Putamen (tissue), 1 donor: Measurements from ENCODE around the gene UTP11.
"Not testable (repeated sequence)": the region's sequence is repeated elsewhere in the genome, so short reads cannot be mapped to it uniquely, and the experiment has no call there.

Experiments
- DNase-seq: peaks from one replicate; pipeline ENCODE4 v3.0.0-alpha.2; 2016; ENCODE audit warnings: low spot score

The UTP11 gene, protein sequence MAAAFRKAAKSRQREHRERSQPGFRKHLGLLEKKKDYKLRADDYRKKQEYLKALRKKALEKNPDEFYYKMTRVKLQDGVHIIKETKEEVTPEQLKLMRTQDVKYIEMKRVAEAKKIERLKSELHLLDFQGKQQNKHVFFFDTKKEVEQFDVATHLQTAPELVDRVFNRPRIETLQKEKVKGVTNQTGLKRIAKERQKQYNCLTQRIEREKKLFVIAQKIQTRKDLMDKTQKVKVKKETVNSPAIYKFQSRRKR

DNA sequence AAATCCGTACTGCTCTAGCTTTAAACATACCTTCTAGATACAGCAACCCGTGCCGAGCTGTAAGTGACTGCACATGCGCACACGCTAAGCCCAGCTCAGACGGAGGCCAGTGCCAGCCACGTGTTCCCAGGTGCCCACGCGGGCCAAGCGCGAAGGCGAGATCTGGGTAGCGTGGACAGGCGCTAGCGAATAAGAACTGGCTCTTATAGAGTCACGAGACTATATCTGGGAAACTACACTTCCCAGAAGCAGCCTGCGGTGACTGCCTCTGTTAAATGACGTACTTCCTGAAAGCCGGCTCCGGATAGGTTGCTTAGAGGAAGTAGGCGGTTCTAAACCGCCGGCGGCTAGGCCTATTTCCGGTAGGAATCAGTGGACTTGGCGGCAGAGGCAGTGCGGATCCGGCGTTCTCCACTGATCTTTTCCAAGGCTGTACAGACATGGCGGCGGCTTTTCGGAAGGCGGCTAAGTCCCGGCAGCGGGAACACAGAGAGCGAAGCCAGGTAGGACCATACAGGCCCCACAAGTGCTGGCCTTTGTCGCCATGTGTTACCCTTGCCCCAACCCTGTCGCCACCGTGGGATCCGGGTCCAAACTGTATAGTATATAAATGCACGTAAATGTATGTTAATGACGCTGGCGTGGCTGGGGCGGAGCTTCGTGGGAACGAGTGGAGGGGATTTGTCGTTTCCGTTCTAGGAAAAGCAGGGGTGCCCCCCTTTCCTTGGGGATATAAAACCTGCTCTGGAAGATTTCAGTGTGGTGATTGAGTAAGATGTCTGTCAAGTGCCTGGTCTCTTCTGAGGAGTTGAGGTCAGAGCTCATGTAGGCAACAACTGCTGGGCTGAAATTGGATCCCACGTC is at the start of gene UTP11:
TSS of gene UTP11 (plus strand) at position 372 of the 864 bp plus-strand sequence. CDS start at position 441, 69 bp downstream.
- DNase-seq = peak; percentile 99

DNA sequence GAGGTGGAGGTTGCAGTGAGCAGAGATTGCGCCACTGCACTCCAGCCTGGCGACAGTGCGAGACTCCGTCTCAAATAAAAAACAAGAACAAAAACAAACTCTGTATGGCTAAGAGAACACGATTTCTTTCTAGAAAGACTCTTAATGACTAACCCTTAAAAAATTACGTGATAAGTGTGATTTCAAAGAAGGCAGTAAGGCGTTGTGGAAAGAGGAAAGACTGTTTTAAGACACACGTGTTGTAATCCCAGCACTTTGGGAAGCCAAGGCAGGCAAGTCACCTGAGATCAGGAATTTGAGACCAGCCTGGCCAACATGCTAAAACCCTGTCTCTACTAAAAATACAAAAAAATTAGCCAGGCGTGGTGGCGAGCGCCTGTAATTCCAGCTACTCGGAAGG is 48.4 kb upstream of the UTP11 start:
- DNase-seq = not testable (repeated sequence)

DNA sequence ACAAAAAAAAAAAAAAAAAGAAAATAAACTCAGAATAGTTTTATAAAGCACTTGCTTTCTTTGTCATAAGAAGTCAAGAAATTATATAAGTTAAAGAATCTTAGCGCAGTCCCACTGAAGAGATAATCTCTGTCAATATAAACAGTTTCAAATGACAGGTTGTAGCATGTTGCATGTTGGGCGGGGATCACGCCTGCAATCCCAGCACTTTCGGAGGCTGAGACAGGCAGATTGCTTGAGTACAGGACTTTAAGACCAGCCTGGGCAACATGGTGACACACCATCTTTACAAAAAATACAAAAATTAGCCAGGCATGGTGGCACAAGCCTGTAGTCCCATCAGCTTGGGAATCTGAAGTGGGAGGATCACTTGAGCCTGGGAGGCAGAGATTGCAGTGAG is 47.2 kb upstream of the UTP11 start:
- DNase-seq = no peak

DNA sequence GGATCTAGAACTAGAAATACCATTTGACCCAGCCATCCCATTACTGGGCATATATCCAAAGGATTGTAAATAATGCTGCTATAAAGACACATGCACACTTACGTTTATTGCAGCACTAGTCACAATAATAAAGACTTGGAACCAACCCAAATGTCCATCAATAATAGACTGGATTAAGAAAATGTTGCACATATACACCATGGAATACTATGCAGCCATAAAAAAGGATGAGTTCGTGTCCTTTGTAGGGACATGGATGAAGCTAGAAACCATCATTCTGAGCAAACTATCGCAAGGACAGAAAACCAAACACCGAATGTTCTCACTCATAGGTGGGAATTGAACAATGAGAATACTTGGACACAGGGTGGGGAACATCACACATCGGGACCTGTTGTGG is 38.9 kb upstream of the UTP11 start:
- not testable (repeated sequence) for DNase-seq

DNA sequence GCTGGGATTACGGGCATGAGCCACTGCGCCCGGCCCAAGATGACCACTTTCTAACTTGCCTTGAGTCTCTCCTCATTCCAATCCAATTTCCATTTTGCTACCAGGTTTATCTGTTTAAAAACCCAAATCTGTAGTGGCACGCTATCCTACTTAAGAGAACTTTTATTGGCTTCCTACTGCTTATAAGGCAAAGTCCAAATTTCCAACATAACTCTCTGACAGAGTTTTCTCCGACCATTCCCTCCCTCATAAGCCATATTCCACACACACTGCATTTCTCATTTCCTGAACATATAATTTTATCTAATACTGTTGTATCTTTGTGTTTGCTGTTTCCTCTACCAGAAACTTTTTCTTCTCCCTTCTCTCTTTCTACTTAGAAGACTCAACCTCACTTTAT is 38.0 kb upstream of the UTP11 start:
- DNase-seq = no peak

DNA sequence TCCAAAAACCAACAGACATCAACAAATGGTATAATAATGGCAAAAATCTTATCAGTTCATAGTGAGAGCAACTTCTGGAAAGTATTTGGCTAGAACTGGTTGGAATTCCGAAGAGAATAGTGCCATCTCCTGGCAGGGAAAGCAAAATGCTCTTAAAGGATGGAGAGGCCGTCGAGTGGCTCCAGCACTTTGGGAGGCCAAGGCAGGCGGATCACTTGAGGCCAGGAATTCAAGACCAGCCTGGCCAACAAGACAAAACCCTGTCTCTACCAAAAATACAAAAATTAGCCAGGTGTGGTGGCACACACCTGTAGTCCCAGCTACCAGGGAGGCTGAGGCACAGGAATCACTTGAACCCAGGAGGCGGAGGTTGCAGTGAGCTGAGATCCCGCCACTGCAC is 37.5 kb upstream of the UTP11 start:
- DNase-seq = not testable (repeated sequence)

DNA sequence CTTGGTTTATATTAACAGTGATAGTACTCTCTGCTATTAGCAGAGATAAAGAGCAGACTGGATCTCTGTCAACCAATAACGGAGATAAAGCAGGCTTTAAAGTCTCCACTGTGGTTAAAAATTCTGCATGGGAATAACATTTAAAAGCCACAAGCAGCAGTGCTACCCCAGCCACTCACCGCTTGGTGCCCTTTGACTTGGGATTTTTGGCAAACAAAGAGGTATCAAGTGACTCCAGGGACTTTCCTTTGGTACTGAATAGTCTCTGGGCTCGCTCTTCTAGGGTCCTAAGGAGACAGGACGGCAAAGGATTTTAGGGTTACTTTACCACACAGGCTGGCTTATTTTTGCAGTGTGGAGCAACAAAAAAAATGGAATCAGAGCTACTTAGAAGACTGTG is 34.0 kb upstream of the UTP11 start:
- no peak for DNase-seq

DNA sequence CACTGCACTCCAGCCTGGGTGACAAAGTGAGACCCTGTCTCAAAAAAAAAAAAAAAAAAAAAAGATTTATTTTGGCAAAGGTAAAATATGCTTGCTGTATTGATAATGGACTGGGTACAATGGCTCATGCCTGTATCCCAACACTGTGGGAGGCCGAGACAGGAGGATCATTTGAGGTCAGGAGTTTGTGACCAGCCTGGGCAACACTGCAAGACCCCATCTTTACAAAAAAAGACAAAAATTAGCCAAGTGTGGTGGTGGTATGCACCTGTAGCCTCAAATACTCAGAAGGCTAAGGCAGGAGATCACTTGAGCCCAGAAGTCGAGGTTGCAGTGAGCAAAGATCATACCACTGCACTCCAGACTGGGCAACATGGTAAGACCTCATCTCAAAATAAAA is 29.0 kb upstream of the UTP11 start:
- DNase-seq = no peak

DNA sequence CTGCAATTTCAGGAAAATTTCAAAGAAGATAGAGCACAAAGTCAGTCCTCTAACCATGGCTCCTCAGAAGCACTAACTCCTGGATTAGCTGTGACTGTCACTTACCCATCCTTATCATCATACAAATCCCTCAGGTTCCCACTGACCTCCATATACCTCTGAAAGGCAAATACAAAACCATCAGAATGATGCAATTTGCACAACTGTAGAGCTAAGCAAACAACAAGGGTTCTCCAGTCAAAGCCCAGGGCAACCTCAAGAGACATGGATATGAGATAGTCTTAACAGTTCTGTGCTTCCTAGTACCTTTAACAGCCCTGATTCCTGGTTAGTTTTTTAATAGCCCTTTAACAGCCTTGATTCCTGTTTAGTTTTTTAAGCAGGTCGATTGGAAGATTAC is 24.9 kb upstream of the UTP11 start:
- DNase-seq = no peak

DNA sequence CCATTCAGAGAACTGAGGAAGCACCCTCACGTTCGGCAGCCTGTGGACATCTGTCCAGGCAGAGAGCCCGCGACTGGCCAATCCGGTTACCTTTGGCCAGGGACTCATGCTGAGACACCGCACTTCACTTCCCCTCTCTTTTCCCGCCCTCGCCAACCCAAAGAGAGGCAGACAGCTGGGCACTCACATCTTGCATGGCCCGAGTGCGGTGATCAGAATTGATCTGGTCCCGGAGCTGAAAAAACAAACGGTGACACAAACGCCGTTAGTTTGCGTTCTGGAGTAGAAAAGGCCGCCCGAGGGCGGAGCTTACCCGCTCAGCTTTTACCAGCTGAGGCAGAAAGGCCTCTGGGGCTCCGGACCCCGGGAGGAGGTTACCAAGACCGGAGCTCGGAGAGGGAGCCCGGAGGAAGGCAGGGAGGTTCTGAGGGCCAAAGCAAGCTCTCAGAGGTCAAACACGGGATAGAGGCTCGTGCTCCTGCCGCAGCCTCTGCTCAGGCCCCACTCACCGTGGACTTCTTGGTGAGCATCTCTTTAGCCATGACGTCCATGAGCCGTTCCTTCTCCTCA is 23.1 kb upstream of the UTP11 start:
- no peak for DNase-seq

DNA sequence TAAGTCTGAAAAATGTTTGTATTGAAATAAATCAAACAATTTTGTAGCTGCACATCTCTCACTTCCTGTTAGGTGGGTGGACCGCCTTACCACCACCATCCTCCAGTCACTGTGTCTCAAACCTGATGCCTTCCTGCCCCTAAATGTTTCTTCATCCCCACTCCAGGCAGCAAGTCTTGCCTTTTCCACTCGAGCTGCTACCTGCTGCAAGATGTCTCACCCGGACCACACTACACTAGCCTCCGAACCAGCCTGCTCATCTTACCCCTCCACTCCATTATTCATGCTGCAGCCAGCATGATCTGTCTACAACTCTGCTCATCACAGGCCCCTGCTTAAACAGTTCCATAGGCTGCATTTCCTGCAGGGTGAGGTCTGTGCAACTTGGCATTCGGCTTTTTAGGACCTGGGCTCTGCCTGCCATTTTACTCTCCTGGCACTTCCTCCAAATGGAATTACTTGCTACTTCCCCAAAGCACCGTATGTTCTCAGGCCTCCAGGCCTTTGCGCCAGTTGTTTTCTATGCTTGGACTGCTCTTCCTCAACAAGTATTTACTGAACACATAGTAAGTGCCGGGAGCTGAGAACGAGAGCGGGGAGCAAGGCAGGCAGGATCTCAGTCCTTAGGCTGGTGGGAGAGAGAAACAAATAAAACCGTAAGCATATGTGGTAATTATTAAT is 17.5 kb upstream of the UTP11 start:
- no peak for DNase-seq

DNA sequence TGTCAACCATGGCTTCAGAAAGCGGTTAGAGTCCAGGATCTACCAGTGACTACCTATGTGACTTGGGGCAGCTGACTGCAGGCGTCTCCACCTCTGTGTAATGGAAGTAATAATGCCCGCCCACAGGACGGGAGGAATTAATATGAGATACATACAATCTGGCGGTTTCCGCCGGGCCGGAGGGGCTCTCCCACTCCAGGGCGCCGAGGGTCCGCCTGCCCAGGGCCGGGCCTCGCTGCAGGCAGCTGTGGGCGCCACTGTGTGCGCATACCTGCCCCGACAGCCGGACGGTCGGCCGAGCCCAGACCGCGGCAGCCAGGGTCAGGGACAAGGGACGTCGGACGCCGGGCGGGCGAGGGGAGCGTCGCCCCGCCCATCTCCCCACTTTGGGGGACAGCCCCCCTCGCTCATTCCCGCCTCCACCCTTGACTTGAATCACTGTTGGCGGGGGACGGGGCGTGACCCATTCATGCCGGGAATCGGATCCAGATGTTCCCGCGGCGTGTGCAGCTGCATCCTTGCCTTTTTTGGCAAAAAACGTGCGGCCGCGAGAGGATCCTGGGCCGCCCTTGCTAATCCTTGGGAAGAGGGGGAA is 16.7 kb upstream of the UTP11 start:
- DNase-seq = no peak

DNA sequence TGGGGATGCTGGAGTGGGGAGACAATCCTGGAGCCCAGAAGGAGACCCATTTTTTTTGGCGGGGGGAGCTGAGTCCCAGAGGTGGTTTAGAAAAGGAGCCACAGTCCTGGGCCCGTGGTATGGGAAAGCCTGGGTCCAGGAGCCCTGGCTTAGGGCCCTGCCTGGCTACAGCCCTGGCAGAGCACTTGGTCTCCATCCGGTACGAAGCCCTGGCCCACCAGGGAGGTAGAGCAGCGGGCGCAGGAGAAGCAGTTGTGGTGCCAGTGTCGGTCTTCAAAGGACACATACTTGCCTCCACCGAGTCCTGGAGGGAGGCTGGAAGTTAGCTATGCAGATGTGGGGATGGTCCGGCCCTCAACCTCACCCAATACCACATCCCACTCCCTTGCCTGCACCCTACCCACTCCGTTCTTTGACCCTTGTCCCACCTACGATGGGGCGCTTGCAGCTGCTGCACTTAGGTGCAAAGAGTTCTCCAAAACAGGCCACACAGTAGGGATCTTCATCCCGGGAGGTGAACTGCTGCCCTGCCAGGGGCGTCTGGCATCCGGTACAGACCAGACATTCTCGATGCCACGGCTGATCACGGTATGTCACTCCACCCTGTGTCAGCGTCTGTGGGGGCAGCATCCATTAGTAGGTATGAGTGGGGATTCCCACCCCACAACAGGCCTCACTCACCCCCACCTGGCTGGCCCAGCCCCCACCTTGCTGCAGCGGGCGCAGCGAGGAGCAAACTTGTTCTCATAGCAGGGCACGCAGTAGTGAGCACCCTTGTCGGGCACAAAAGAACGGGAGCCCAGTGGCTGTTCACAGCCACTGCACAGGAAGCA is 15.1 kb upstream of the UTP11 start:
- no peak for DNase-seq

DNA sequence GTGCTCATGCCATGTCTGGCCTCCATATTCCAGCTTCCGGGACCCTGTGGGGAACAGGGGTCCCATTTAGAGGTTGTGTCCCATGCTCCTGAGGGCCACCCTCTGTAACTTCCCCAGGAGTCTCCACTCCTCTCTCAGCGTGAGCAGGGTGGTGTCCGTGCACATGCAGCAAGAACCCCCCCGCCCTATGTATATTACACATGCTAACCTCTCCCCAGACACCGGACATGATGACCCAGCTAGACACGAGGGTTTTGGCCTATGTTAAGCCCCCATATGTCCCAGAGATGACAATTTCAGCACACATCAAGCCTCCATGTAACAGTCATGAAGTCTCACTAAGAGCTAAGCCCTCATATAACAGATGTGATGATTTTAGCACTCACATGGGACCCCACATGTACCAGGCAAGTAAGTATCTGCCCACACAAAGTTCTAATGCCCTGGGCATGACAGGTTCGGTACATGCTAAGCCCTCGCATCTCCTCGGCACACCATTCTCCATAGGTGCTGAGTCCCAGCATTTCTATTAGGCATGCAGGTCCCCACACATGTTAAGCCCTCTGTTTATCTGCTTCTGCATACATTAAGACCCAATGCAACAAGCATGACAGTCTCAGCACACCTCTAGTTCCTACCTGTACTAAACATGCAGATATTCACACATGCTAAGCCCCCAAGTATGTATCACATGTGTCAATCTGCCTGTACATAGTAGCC is 14.3 kb upstream of the UTP11 start:
- no peak for DNase-seq

DNA sequence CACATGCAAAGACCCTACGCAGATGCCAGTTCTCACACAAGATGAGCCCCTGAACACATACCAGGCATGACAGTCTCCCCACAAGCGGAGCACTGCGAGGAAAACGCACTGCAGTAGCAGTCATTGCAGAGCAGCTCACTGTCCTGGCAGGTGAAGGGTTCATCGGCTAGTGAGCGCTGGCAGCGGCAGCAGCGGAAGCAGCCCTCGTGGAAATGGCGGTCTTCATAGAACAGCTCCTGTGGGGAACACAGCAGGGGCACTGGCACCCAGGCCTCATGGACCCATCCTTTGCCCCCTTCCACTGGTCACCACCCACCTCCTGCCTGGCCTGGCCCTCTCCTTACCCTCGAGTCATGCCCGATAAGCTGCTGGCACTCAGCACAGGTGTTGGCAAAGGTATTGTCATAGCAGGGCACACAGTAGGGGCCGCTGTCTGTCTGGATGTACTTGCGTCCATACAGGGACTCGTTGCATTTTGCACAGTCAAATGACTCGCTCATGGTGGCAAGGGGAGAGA is 13.6 kb upstream of the UTP11 start:
- DNase-seq = no peak

DNA sequence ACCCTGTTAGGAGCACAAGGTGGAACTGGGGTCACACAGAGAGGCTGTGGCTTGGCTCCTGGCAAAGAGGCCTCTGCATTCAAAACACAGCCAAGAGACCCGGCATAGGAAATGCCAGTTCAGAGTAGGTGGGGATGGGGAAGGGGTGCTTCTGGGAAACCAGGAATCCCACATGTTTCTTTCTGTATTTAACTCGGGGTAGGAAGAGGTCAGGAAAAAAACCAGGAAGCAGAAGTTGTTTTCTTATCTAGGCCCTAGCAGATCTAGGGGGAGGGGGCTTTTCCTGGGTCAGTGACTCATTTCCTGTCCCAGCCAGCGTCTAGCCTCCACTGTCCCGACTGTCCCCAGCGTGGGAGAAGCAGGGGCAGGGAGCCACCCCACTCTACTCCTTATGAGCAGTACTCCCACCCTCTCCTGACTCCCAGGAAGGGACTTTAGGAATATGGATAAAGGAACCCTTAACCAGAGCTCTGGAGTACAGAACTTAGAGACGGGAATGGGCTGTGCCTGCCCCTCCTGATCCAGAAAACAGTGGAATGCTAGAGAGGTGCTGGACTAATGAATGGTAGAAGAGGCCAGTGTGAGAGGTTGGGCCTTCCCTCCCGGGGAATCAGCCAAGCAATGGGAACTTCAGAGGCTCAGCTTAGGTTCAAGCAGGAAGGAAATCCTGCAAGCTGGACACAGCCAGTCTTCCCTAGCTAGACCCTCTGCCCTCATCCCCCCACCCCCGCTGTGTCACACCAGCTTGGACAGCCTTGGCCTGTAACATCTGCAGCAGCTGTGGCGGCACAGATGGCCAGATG is 12.9 kb upstream of the UTP11 start:
- DNase-seq = no peak

DNA sequence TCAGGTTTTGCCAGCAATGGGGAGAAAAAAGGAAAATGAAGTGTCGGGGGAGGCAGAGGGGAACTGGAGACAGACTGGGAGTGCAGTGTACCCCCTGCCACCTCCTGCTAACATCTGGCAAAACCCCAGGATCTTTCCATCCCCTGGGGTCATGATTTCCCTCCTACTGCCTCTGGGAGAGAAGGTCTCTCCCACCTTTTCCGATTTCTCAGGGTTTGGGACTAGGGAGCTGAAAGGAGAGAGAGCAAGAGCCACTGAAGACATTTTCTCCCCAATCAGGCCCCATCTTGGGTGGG is 12.4 kb upstream of the UTP11 start:
- no peak for DNase-seq

DNA sequence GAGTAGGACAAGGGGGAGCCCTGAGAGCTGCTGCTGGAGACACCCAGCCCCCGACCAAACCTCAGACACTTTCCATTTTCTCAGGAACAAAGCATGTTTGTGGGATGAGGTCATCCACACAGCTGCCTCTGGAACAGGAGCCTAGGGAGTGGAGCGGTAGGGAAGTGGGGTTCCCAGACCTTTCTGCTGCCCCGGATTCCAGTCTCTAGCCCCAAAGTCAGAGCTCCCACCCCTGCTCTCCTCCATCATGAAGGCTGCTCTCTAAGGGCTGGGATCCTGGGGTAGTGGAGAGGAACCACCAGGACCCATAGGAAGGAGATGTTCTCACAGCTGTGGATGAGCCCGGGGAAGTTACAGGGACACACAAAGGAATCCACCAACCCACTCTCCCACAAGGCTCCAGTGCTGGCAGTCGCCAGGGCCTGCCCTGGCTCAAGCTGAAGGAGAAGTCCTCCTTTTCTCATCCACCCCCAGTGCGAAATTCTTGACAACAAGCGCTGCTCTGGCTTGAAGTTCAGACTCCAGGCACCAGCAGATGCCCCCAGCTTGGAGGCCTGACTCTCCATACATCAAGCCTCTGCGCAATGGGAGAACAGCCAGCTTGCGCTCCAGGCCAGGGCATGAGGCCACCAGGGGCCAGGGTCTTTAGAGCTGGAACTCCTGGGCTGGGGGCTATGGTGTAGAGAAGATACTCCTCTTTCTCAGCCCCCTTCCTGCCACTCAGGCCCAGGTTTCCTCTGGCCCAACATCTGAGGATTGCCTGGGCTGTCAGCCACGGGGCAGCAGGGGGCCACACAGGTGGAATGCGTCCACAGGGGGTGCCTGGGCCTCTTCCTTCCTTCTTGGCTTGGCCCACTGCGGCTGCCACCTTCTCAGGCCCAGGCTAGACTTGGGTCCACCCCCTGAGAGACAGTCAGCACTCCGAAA is 11.7 kb upstream of the UTP11 start:
- no peak for DNase-seq
